RWPE1 (cell line): ENCODE data around the gene ACTN3.

Experiments used
- CTCF ChIA-PET: fragments of 350-600 bp; sonication (Branson Sonifier 250); formaldehyde crosslinking; extraction: SDS; loops from one replicate; lab custom pipeline; 2021; lab: Yijun Ruan, JAX
- POLR2A ChIA-PET: fragments of 400-600 bp; formaldehyde crosslinking; extraction: SDS; loops from one replicate; lab custom pipeline; 2020; ENCODE audit warnings: antibody characterized with exemption; ENCODE audit not compliant: low non-redundant PET; lab: Yijun Ruan, JAX
- DNase-seq: peaks from one replicate; pipeline ENCODE4 v3.0.0; 2012; ENCODE audit warnings: low spot score
- H3K27ac ChIP-seq: fragments of 450-650 bp; 2 replicates; pipeline ENCODE4 v1.5.1; 2017
- CTCF ChIP-seq: fragments of 450-650 bp; conservative IDR thresholded peaks from 2 replicates; pipeline ENCODE4 v1.5.1; 2017; ENCODE audit warnings: low read depth, mild to moderate bottlenecking

Gene ACTN3

GRCh38 chr11:66567787-66568123 lies 21.1 kb downstream of the ACTN3 start:
- CTCF ChIA-PET, result interaction anchor here (1.5 kb wide), 1 partner anchor 24 kb away, joined by 5 read pairs; no protein-coding TSS in a partner anchor
- DNase-seq, result no peak
- POLR2A ChIA-PET, result interaction anchor here (0.6 kb wide), 1 partner anchor 35 kb away, joined by 3 read pairs; no protein-coding TSS in a partner anchor
- peak overlapping the region; percentile 62; the same call in 1 of the 2 replicates for H3K27ac ChIP-seq
- no peak for TF ChIP-seq CTCF

- POLR2A ChIA-PET, result interaction anchor here (0.6 kb wide), 1 partner anchor 36 kb away, joined by 3 read pairs; no protein-coding TSS in a partner anchor
- TF ChIP-seq CTCF, result no peak
- CTCF ChIA-PET, result interaction anchor here (1.5 to 1.7 kb wide), 2 partner anchors 10 to 24 kb away, joined by 4 to 5 read pairs; no protein-coding TSS in a partner anchor
- peak within 1 kb of the TSS; percentile 62 for H3K27ac ChIP-seq
- DNase-seq, result peak; percentile 96
These were observed 21.6 kb downstream of the ACTN3 start, which contains the start of gene CTSF for GRCh38 chr11:66568124-66568916. CTSF (minus strand) TSS chr11:66568606; CDS start chr11:66568486, 120 bp downstream.

- no peak for TF ChIP-seq CTCF
- ChIA-PET POLR2A (no interaction called here), CTCF (interaction anchor here (1.7 kb wide), 1 partner anchor 9 kb away, joined by 4 read pairs; no protein-coding TSS in a partner anchor)
- no peak for DNase-seq
- peak overlapping the region; percentile 62 for H3K27ac ChIP-seq
These were observed 22.4 kb downstream of the ACTN3 start for GRCh38 chr11:66569076-66569475.

GRCh38 chr11:66570079-66570849 lies 23.6 kb downstream of the ACTN3 start:
- ChIA-PET POLR2A (no interaction called here), CTCF (no interaction called here)
- no peak for DNase-seq
- no peak overlapping the region for H3K27ac ChIP-seq
- no peak for TF ChIP-seq CTCF

- no peak for DNase-seq
- no peak overlapping the region for H3K27ac ChIP-seq
- ChIA-PET CTCF (interaction anchor here (0.7 kb wide), 1 partner anchor 92 kb away, joined by 3 read pairs; no protein-coding TSS in a partner anchor), POLR2A (no interaction called here)
- no peak for TF ChIP-seq CTCF
These were observed 24.1 kb downstream of the ACTN3 start for GRCh38 chr11:66570850-66571180.

- POLR2A ChIA-PET, result no interaction called here
- CTCF ChIA-PET, result interaction anchor here (0.7 to 1.6 kb wide), 2 partner anchors 69 to 99 kb away, joined by 3 to 9 read pairs; no protein-coding TSS in a partner anchor
- no peak overlapping the region for H3K27ac ChIP-seq
- peak; percentile 71 for DNase-seq
- TF ChIP-seq CTCF, result peak; percentile 81
These were observed 32.4 kb downstream of the ACTN3 start for GRCh38 chr11:66579017-66579606.
